ENCODE data around the gene HTN1. TPM values are rescaled to one million over a fixed set of nuclear protein-coding genes. Genes with fewer than 3 reads are reported as not detected.
"Not testable (repeated sequence)": the region's sequence is repeated elsewhere in the genome, so short reads cannot be mapped to it uniquely, and the experiment has no call there.

HTN1 gene
- total RNA-seq, 1 donor: under 0.01 TPM

DNA sequence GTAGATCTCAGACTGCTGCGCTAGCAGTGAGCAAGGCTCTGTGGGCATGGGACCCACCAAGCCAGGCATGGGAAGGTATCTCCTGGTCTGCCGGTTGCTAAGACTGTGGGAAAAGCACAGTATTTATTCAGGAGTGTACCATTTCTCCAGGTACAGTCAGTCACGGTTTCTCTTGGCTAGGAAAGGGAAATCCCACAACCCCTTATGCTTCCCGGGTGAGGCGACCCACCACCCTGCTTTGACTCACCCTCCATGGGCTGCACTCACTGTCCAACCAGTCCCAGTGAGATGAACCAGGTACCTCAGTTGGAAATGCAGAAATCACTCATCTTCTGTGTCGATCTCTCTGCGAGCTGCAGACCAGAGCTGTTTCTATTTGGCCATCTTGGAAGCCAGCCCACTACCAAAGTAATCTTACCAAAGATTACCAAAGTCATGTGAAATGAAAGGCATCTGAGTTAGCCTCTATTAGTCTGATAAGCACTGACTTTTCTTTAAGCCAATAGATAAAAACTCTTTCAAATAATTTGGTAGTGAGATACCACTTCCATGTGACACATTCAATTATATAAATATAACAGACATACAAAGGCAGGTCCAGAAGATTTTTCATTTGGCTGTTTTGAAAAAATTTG lies 8.5 kb upstream of the HTN1 start:
- TF ChIP-seq, protein P1, sequence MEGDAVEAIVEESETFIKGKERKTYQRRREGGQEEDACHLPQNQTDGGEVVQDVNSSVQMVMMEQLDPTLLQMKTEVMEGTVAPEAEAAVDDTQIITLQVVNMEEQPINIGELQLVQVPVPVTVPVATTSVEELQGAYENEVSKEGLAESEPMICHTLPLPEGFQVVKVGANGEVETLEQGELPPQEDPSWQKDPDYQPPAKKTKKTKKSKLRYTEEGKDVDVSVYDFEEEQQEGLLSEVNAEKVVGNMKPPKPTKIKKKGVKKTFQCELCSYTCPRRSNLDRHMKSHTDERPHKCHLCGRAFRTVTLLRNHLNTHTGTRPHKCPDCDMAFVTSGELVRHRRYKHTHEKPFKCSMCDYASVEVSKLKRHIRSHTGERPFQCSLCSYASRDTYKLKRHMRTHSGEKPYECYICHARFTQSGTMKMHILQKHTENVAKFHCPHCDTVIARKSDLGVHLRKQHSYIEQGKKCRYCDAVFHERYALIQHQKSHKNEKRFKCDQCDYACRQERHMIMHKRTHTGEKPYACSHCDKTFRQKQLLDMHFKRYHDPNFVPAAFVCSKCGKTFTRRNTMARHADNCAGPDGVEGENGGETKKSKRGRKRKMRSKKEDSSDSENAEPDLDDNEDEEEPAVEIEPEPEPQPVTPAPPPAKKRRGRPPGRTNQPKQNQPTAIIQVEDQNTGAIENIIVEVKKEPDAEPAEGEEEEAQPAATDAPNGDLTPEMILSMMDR (IDR thresholded peaks at IDR 0.05; ENCODE audit: insufficient read depth, low read depth, low read length): no peak
- H3K4me3 ChIP-seq (ENCODE audit: low read depth, low read length): no peak overlapping the region
- DNase-seq (ENCODE audit: low read depth): no peak

DNA sequence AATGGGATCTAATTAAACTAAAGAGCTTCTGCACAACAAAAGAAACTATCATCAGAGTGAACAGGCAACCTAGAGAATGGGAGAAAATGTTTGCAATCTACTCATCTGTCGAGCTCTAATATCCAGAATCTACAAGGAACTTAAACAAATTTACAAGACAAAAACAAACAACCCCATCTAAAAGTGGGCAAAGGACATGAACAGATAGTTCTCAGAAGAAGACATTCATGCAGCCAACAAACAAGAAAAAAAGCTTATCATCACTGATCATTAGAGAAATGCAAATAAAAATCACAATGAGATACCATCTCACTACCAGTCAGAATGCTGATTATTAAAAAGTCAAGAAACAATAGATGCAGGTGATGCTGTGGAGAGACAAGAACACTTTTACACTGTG lies 6.3 kb downstream of the HTN1 start:
- not testable (repeated sequence) for H3K4me3 ChIP-seq (ENCODE audit: low read depth, low read length); DNase-seq (ENCODE audit: low read depth)

DNA sequence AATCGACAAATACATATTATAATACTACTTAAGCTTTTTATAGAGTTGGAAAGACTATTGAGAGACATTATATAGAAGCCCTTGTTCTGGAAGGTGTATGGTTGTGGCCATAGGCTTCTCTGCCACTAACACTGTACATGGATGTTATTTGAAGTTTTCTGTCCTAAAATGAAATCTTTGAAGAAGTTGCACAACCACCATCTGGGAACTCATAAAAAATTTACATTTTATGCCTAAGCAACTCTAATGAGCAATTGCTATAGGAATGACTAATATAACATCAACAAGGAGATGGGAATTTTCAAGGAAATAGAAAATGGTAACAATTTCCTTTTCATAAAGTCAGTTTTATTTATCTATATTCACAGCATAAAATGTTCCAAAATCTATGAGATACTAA lies 7.4 kb downstream of the HTN1 start:
- H3K4me3 ChIP-seq (ENCODE audit: low read depth, low read length): no peak overlapping the region
- no peak for DNase-seq (ENCODE audit: low read depth)
- TF ChIP-seq, protein P1 (IDR thresholded peaks at IDR 0.05; ENCODE audit: insufficient read depth, low read depth, low read length): no peak

DNA sequence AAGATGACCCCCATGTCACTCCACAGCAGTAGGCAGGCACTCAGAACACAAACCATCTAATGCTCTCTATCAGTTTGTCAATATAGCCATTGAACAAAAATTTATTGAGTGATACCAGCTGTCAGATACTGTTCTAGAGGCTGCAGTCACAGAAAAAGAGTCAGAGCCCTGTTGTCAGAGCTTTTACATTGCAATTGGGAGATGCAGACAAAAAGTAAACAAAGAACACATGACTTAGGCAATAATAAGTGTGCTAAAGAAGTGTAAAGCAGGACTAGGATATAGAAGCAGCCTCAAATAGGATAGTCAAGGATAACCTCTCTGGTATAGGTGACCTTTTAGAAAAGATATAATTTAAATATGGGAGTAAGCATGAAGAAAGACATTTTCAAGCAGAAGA lies 8.9 kb downstream of the HTN1 start:
- no peak for DNase-seq (ENCODE audit: low read depth)

DNA sequence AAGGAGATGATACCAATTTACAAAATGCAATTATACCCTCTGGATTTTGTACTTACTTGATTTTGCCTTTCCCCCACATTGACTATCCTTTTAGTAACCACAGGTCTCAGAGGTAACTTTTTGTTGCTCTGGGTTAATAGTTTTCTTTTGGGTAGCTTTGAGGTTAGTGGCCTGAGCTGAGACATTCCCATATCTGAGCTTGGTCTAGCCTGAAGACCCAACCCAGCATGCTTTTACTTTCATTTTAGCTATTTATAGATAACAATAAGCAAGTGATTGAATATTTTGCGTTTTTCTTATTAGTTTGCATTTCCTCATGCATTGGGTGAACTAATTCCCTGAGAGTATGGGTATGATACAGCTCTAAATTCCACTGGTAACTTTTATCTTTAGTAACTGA lies 11.8 kb downstream of the HTN1 start:
- TF ChIP-seq, protein P1 (IDR thresholded peaks at IDR 0.05; ENCODE audit: insufficient read depth, low read depth, low read length): no peak
- H3K4me3 ChIP-seq (ENCODE audit: low read depth, low read length): no peak overlapping the region
- DNase-seq (ENCODE audit: low read depth): no peak

More for the DNA sequence above, 8.9 kb downstream of the HTN1 start:
- H3K4me3 ChIP-seq (ENCODE audit: low read depth, low read length): no peak overlapping the region
- TF ChIP-seq, protein P1 (IDR thresholded peaks at IDR 0.05; ENCODE audit: insufficient read depth, low read depth, low read length): no peak

DNA sequence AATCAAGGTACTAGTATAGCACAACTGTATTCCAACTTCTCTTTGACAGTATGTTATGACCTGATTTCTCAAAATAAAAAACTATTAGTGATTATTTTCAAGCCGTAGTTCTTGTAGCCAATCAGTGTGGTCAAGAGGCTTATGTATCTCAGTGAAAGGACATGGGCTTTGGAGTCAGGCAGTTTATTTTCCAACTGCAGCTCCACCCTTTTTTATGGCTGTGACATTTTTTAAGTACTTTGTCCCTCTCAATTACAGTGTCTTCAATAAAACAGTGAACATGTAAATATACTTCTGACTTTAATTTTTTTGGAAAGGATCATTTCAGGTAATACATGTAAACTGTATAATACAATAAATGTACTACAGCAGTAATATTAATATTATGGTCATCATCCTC lies 30.0 kb downstream of the HTN1 start:
- no peak for DNase-seq (ENCODE audit: low read depth)
- no peak overlapping the region for H3K4me3 ChIP-seq (ENCODE audit: low read depth, low read length)
- TF ChIP-seq, protein P1 (IDR thresholded peaks at IDR 0.05; ENCODE audit: insufficient read depth, low read depth, low read length): no peak

DNA sequence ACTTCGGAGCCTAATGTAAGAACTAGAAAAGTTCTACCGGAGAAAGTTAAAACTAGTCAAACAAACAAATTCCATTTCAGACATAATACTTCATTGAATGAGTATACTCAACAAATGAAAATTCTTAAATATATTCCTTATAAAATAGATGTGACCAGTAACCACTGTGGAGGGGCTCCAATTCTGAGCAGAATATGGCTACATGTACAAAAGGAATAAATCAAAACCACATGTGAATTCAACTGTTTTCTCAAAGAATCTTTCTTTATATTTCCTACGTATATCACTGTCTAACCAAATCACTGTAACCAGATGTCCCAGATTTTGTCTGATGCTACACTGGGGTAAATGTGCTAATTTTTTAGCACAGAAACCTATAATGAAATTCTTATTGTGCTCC lies 49.0 kb downstream of the HTN1 start:
- H3K4me3 ChIP-seq (ENCODE audit: low read depth, low read length): no peak overlapping the region
- DNase-seq (ENCODE audit: low read depth): no peak
- TF ChIP-seq, protein P1 (IDR thresholded peaks at IDR 0.05; ENCODE audit: insufficient read depth, low read depth, low read length): no peak

Other genes starting within 250 kb of the HTN1 start
- under 0.01 and 0.97 TPM in 2 replicates for gene SULT1E1, start 190.3 kb upstream of the HTN1 start, total RNA-seq
- not detected in 2 replicates for gene CSN1S1, start 119.4 kb upstream of the HTN1 start, total RNA-seq
- gene CSN2, start 84.7 kb upstream of the HTN1 start, total RNA-seq: not detected in 2 replicates
- not detected in 2 replicates for gene STATH, start 54.5 kb upstream of the HTN1 start, total RNA-seq
- not detected in 2 replicates for gene HTN3, start 22.0 kb upstream of the HTN1 start, total RNA-seq
- not detected in 2 replicates for gene PRR27, start 103.8 kb downstream of the HTN1 start, total RNA-seq
- gene ODAM, start 145.3 kb downstream of the HTN1 start, total RNA-seq: not detected in 2 replicates
- not detected in 2 replicates for gene FDCSP, start 175.7 kb downstream of the HTN1 start, total RNA-seq
- gene CSN3, start 192.2 kb downstream of the HTN1 start, total RNA-seq: not detected in 2 replicates

All from fibroblast of villous mesenchyme (primary cell).